ENCODE results near the gene TULP3.

Gene TULP3

GRCh38 chr12:2877047-2877952, 13.4 kb upstream of the TULP3 start, which contains the start of the genes FOXM1 and RHNO1 (continued):
- TF ChIP-seq ZNF146 (tag by site-specific recombination; IDR thresholded peaks at IDR 0.05): no peak; the same call in 1 of the 2 replicates
- peak; percentile 39; the same call in 1 of the 2 replicates for TF ChIP-seq ZNF10 (tag by site-specific recombination; IDR thresholded peaks at IDR 0.05)
- TF ChIP-seq ZSCAN18 (tag by site-specific recombination; IDR thresholded peaks at IDR 0.05): no peak
- peak; percentile 41; the same call in 1 of the 2 replicates for TF ChIP-seq ZSCAN30 (tag by site-specific recombination; IDR thresholded peaks at IDR 0.05)
- TF ChIP-seq, protein P1, sequence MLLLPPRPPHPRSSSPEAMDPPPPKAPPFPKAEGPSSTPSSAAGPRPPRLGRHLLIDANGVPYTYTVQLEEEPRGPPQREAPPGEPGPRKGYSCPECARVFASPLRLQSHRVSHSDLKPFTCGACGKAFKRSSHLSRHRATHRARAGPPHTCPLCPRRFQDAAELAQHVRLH (tag by site-specific recombination; IDR thresholded peaks at IDR 0.05): 0 out of 2 replicates have a peak, but pooled peaks have one; percentile 17
- 0 out of 2 replicates have a peak, but pooled peaks have one; percentile 23 for TF ChIP-seq KLF7 (tag by site-specific recombination; IDR thresholded peaks at IDR 0.05; ENCODE audit: borderline replicate concordance)
- TF ChIP-seq, protein P2, sequence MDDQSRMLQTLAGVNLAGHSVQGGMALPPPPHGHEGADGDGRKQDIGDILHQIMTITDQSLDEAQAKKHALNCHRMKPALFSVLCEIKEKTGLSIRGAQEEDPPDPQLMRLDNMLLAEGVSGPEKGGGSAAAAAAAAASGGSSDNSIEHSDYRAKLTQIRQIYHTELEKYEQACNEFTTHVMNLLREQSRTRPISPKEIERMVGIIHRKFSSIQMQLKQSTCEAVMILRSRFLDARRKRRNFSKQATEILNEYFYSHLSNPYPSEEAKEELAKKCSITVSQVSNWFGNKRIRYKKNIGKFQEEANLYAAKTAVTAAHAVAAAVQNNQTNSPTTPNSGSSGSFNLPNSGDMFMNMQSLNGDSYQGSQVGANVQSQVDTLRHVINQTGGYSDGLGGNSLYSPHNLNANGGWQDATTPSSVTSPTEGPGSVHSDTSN (CRISPR knock-in tag; IDR thresholded peaks at IDR 0.05): peak; percentile 29; the same call in 1 of the 2 replicates
- 0 out of 2 replicates have a peak, but pooled peaks have one; percentile 66 for TF ChIP-seq ZBTB48 (tag by site-specific recombination; IDR thresholded peaks at IDR 0.05)
- no peak for TF ChIP-seq ZNF621 (tag by site-specific recombination; IDR thresholded peaks at IDR 0.05)
- TF ChIP-seq KLF16 (tag by site-specific recombination; IDR thresholded peaks at IDR 0.05): peak; percentile 93
- no peak for TF ChIP-seq ZNF214 (tag by site-specific recombination; IDR thresholded peaks at IDR 0.05; ENCODE audit: borderline replicate concordance)
- peak; percentile 72; the same call in 1 of the 2 replicates for TF ChIP-seq ZNF391 (tag by site-specific recombination; IDR thresholded peaks at IDR 0.05; ENCODE audit: borderline replicate concordance, low read depth)
- peak; percentile 73; the same call in 1 of the 2 replicates for TF ChIP-seq ZBTB7A (tag by site-specific recombination; IDR thresholded peaks at IDR 0.05; ENCODE audit: low read depth)
- TF ChIP-seq ZNF747 (tag by site-specific recombination; IDR thresholded peaks at IDR 0.05): no peak
- 0 out of 2 replicates have a peak, but pooled peaks have one; percentile 53 for TF ChIP-seq ZNF792 (tag by site-specific recombination; IDR thresholded peaks at IDR 0.05)
- 0 out of 2 replicates have a peak, but pooled peaks have one; percentile 14 for TF ChIP-seq ZNF280D (tag by site-specific recombination; IDR thresholded peaks at IDR 0.05)
- peak; percentile 56 for TF ChIP-seq SP7 (tag by site-specific recombination; IDR thresholded peaks at IDR 0.05)
- TF ChIP-seq, protein P3, sequence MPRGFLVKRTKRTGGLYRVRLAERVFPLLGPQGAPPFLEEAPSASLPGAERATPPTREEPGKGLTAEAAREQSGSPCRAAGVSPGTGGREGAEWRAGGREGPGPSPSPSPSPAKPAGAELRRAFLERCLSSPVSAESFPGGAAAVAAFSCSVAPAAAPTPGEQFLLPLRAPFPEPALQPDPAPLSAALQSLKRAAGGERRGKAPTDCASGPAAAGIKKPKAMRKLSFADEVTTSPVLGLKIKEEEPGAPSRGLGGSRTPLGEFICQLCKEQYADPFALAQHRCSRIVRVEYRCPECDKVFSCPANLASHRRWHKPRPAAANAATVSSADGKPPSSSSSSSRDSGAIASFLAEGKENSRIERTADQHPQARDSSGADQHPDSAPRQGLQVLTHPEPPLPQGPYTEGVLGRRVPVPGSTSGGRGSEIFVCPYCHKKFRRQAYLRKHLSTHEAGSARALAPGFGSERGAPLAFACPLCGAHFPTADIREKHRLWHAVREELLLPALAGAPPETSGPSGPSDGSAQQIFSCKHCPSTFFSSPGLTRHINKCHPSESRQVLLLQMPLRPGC (tag by site-specific recombination; IDR thresholded peaks at IDR 0.05): peak; percentile 70
- TF ChIP-seq KLF1 (tag by site-specific recombination; IDR thresholded peaks at IDR 0.05): peak; percentile 6; the same call in 1 of the 2 replicates
- peak; percentile 56 for TF ChIP-seq ZFP69B (tag by site-specific recombination; IDR thresholded peaks at IDR 0.05)
- peak; percentile 93 for TF ChIP-seq ZNF600 (tag by site-specific recombination; IDR thresholded peaks at IDR 0.05)
- TF ChIP-seq ZNF623 (tag by site-specific recombination; IDR thresholded peaks at IDR 0.05): 0 out of 2 replicates have a peak, but pooled peaks have one; percentile 16
- no peak for TF ChIP-seq IKZF3 (tag by site-specific recombination; IDR thresholded peaks at IDR 0.05)
- 0 out of 2 replicates have a peak, but pooled peaks have one; percentile 58 for TF ChIP-seq BCL11B (tag by site-specific recombination; IDR thresholded peaks at IDR 0.05; ENCODE audit: low read depth)
- TF ChIP-seq, protein P4, sequence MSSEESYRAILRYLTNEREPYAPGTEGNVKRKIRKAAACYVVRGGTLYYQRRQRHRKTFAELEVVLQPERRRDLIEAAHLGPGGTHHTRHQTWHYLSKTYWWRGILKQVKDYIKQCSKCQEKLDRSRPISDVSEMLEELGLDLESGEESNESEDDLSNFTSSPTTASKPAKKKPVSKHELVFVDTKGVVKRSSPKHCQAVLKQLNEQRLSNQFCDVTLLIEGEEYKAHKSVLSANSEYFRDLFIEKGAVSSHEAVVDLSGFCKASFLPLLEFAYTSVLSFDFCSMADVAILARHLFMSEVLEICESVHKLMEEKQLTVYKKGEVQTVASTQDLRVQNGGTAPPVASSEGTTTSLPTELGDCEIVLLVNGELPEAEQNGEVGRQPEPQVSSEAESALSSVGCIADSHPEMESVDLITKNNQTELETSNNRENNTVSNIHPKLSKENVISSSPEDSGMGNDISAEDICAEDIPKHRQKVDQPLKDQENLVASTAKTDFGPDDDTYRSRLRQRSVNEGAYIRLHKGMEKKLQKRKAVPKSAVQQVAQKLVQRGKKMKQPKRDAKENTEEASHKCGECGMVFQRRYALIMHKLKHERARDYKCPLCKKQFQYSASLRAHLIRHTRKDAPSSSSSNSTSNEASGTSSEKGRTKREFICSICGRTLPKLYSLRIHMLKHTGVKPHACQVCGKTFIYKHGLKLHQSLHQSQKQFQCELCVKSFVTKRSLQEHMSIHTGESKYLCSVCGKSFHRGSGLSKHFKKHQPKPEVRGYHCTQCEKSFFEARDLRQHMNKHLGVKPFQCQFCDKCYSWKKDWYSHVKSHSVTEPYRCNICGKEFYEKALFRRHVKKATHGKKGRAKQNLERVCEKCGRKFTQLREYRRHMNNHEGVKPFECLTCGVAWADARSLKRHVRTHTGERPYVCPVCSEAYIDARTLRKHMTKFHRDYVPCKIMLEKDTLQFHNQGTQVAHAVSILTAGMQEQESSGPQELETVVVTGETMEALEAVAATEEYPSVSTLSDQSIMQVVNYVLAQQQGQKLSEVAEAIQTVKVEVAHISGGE (tag by site-specific recombination; conservative IDR thresholded peaks at IDR 0.05; ENCODE audit: low read depth): peak; percentile 37
- TF ChIP-seq ZNF292 (tag by site-specific recombination; IDR thresholded peaks at IDR 0.05; ENCODE audit: borderline replicate concordance, low read depth): no peak
- 0 out of 2 replicates have a peak, but pooled peaks have one; percentile 64 for TF ChIP-seq REPIN1 (tag by site-specific recombination; IDR thresholded peaks at IDR 0.05; ENCODE audit: low read depth)
